Heart left ventricle (tissue), 13 donors: Measurements from ENCODE around the gene MOAP1.
"Not testable (repeated sequence)": the region's sequence is repeated elsewhere in the genome, so short reads cannot be mapped to it uniquely, and the experiment has no call there.

Experiments
- POLR2A ChIP-seq, 2 donors: fragments of 450-650 bp; IDR thresholded peaks; one replicate each; pipeline ENCODE4 v1.6.1; 2017; ENCODE audit warnings: antibody characterized with exemption in 2 of 2, mild to moderate bottlenecking in 2 of 2, moderate library complexity in 2 of 2
- TF ChIP-seq, protein P1 (sequence below), 12 donors: fragments of 200-600 bp; sonication (generic) in 4 of 12; IDR thresholded peaks; one replicate each; pipeline versions ENCODE4 v1.5.0 to v1.8.0; 2018 to 2022; ENCODE audit warnings: antibody characterized with exemption in 12 of 12, mild to moderate bottlenecking in 5 of 12
- donor health status: ischemic (EF 13 %, LVEDD 7.1; RV severe dilation, severe dysfunction).
- donor health status: DM: no; HTN: yes; CAD: no.
- donor health status: DM: no; HTN: no; CAD: no.
- donor health status: ischemic (EF 25% LVEDD 6.9; RV normal size, moderate dysfunction).
- donor health status: ischemic (EF 25% LVEDD 5.7; RV mildly dilated, moderate dysfunction).
- donor health status: ischemic (EF 35%, LVEDD 5.7; RV mildly dilated, moderate dysfunction).
- donor health status: nonischemic (EF 11% LVEDD 7.7; RV severe dilation, severe dysfunction).
- donor health status: DM: yes; HTN: yes; CAD: no.
- donor health status: PGD.
- donor health status: ischemic (EF 29% LVEDD 5.4; RV normal size, mild dysfunction).
- donor health status: nonischemic (EF 23%, LVEDD 6.1; RV moderate dilation, normal function).

DNA sequence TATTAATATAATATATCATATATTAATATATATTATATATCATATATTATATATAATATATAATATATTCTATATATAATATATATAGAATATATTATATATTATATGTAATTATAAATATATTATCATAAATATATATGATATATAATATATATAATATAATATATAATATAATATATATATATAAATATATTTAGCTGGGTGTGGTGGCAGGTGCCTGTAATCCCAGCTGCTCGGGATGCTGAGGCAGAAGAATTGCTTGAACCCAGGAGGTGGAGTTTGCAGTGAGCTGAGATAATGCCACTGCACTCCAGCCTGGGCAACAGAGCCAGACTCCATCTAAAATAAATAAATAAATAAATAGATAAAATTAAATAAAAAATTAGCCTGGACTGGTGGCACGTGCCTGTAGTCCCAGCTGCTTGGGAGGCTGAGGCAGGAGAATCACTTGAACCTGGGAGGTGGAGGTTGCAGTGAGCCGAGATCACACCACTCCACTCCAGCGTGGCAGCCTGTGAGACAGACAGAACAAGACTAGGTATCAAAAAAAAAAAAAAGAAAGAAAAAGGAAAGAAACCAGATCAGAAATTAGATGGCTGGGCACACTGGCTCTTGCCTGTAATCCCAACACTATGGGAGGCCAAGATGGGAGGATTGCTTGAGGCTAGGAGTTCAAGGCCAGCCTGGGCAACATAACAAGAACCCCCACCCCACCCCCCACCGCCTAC is 24.9 kb downstream of the MOAP1 start:
- TF ChIP-seq POLR2A (IDR thresholded peaks at IDR 0.05): not testable (repeated sequence)
- TF ChIP-seq, protein P1, sequence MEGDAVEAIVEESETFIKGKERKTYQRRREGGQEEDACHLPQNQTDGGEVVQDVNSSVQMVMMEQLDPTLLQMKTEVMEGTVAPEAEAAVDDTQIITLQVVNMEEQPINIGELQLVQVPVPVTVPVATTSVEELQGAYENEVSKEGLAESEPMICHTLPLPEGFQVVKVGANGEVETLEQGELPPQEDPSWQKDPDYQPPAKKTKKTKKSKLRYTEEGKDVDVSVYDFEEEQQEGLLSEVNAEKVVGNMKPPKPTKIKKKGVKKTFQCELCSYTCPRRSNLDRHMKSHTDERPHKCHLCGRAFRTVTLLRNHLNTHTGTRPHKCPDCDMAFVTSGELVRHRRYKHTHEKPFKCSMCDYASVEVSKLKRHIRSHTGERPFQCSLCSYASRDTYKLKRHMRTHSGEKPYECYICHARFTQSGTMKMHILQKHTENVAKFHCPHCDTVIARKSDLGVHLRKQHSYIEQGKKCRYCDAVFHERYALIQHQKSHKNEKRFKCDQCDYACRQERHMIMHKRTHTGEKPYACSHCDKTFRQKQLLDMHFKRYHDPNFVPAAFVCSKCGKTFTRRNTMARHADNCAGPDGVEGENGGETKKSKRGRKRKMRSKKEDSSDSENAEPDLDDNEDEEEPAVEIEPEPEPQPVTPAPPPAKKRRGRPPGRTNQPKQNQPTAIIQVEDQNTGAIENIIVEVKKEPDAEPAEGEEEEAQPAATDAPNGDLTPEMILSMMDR (IDR thresholded peaks at IDR 0.05): not testable (repeated sequence)
